Activated T-helper 17 cell treated with anti-CD3 and anti-CD28 coated beads, Interleukin-2, amount 50 U/mL, for 72 hours (primary cell): ENCODE results near the gene CALML4. TPM values are rescaled to one million over a fixed set of nuclear protein-coding genes. Genes with fewer than 3 reads are reported as not detected.
A peak's percentile ranks its signal among the peaks of the same experiment; 100 is the strongest.
"Not testable (repeated sequence)": the region's sequence is repeated elsewhere in the genome, so short reads cannot be mapped to it uniquely, and the experiment has no call there.

Experiments
- ATAC-seq: fragments of 150-1000 bp; cut with Tn5 transposase; replicated peaks from 2 replicates; pipeline ENCODE4 v1.10.0; 2021; ENCODE audit warnings: mild to moderate bottlenecking, moderate library complexity
- H3K27ac Mint-ChIP-seq: one replicate; pipeline ENCODE4 v1.8.0; 2022; ENCODE audit warnings: mixed read lengths
- H3K27me3 Mint-ChIP-seq: one replicate; pipeline ENCODE4 v1.8.0; 2022; ENCODE audit warnings: mixed read lengths
- H3K36me3 Mint-ChIP-seq: one replicate; pipeline ENCODE4 v1.8.0; 2022; ENCODE audit warnings: low read depth, mild to moderate bottlenecking, mixed read lengths
- H3K4me1 Mint-ChIP-seq: one replicate; pipeline ENCODE4 v1.8.0; 2022; ENCODE audit warnings: mixed read lengths
- H3K4me3 Mint-ChIP-seq: one replicate; pipeline ENCODE4 v1.8.0; 2022; ENCODE audit warnings: mild to moderate bottlenecking, mixed read lengths
- H3K9me3 Mint-ChIP-seq: one replicate; pipeline ENCODE4 v1.8.0; 2022; ENCODE audit warnings: mixed read lengths
- total RNA-seq, 2 donors: library from RNA; stranded (reverse); gene quantifications; one replicate each; pipeline ENCODE4 v1.2.3, GENCODE V29; 2022

Gene CALML4
- total RNA-seq, 2 donors from 2014 or later = 8.0 to 12.5 TPM

DNA sequence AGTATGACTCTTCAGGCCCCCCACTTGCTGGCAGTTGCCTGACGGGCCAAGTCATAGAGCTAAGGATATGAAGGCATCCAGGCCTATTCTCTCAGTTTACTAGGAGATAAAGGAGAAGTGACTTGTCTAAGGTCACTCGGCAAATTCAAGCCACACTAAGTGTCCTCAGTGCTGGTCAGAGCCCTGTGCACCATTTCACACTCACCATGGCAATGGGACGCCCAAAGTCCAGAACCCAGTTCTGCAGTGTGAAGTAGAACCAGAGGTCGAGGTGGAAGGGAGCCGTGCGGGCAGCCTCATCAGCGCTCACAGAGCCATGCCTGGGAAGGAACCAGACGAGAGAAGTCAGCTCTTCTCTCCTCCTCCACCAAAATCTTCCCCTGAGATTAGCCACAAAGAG lies 13.2 kb upstream of the CALML4 start:
- Mint-ChIP-seq H3K27me3 (no peaks in the 10 kb centered on the region), H3K4me1 (peaks cover 3% of the 10 kb centered on the region), H3K27ac (no peak overlapping the region), H3K9me3 (no peaks in the 10 kb centered on the region), H3K36me3 (peaks cover 27% of the 10 kb centered on the region), H3K4me3 (no peak overlapping the region)
- ATAC-seq = no peak

DNA sequence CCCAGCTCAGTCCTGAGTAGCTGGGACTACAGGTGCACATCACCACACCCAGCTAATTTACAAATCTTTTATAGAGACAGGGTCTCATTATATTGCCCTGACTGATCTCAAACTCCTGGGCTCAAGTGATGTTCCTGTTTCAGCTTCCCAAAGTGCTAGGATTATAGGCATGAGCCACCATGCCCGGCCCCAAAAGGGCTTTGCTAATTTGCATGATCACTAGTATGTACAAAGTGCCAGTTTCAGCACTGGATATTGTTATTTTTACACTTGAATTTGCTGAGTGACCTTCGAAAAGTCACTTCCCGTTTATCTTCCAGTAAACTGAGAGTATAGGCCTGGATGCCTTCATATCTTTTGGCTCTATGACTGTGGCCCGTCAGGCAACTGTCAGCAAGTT lies 12.2 kb upstream of the CALML4 start:
- Mint-ChIP-seq H3K4me1 (peaks cover 3% of the 10 kb centered on the region), H3K4me3 (no peak overlapping the region), H3K27me3 (no peaks in the 10 kb centered on the region), H3K27ac (no peak overlapping the region), H3K9me3 (no peaks in the 10 kb centered on the region), H3K36me3 (peaks cover 27% of the 10 kb centered on the region)
- no peak for ATAC-seq

DNA sequence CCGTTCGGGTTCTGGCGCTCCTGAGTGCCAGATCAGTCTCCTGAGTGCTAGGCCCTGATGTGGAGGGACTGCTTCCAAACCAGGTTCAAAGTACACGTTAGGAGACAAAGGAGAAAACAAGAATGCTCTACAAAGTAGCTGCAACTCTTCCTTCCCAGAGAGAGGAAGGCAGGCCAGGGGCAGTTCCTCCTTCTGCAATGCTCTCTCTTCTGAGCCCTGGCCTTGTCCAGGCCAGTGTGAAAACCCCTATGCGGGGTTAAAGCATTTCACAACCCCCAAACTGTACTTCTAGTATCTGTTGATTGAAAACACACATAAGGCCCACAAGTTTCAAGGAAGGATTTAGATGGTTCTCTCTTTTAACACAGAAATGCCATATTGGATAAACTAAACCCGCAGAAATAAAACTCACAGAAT lies 9.7 kb upstream of the CALML4 start:
- H3K4me1 Mint-ChIP-seq = peaks cover 4% of the 10 kb centered on the region
- no peak overlapping the region for H3K27ac Mint-ChIP-seq
- no peaks in the 10 kb centered on the region for H3K9me3 Mint-ChIP-seq
- H3K4me3 Mint-ChIP-seq = no peak overlapping the region
- H3K36me3 Mint-ChIP-seq = peaks cover 27% of the 10 kb centered on the region
- no peaks in the 10 kb centered on the region for H3K27me3 Mint-ChIP-seq
- ATAC-seq = no peak

DNA sequence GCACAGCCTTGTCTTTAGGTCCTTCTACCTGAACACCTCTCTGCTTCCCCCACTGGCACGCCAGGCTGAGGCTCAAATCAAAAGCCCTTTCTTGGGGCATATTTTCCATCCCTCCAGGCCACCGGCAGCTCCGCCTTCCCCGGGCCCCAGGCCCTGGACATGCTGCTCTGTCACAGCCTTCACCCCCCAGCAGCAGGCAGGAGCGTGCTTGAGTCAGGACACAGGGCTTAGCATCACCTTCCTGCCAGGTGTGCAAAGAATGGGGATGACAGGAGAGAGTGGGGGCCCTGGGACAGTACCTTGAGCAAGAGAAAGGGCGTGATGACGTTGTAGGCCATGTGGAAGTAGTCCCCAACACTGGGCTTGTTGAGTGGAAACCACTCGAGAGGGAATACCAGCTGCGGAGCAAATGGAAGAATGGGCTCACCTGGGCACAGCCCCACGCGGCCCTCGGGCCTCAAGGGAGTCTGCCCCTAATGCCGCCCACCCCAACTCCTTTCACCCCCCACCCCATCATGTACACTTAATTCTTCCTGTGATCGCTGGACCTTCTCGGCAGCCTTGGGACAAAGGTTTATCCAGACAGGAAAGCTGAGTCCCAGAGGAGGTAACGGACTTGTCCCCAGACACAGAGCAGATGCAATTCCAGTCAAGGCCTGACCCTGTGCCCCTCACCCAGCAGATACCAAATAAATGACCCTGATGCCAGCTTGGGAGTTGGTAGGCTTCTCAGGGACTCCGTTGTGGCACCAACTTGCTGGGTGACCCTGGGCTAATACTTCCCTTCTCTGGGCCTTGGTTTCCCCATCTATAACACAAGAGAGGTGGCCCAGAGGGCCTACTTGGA lies 9.1 kb upstream of the CALML4 start:
- Mint-ChIP-seq H3K27me3 (no peaks in the 10 kb centered on the region), H3K9me3 (no peaks in the 10 kb centered on the region), H3K4me1 (peaks cover 8% of the 10 kb centered on the region), H3K36me3 (peaks cover 27% of the 10 kb centered on the region), H3K4me3 (no peak overlapping the region), H3K27ac (no peak overlapping the region)
- ATAC-seq = no peak

DNA sequence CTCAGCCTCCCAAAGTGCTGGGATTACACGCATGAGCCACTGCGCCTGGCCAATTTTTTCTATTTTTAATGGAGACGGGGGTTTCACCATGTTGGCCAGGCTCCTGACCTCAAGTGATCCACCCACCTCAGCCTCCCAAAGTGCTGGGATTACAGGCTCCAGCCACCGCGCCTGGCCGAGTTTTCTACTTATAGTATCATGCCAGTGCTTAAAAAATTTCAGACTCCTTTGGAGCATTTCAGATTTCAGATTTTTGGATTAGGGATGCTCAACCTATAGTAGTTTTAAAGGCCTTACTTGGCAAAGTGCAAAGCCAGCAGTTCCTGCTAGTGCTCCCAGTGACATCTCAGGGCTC lies 8.3 kb upstream of the CALML4 start:
- ATAC-seq, H3K4me3 Mint-ChIP-seq, H3K4me1 Mint-ChIP-seq, H3K27me3 Mint-ChIP-seq, H3K9me3 Mint-ChIP-seq, H3K27ac Mint-ChIP-seq: not testable (repeated sequence)
- peaks cover 22% of the 10 kb centered on the region for H3K36me3 Mint-ChIP-seq

DNA sequence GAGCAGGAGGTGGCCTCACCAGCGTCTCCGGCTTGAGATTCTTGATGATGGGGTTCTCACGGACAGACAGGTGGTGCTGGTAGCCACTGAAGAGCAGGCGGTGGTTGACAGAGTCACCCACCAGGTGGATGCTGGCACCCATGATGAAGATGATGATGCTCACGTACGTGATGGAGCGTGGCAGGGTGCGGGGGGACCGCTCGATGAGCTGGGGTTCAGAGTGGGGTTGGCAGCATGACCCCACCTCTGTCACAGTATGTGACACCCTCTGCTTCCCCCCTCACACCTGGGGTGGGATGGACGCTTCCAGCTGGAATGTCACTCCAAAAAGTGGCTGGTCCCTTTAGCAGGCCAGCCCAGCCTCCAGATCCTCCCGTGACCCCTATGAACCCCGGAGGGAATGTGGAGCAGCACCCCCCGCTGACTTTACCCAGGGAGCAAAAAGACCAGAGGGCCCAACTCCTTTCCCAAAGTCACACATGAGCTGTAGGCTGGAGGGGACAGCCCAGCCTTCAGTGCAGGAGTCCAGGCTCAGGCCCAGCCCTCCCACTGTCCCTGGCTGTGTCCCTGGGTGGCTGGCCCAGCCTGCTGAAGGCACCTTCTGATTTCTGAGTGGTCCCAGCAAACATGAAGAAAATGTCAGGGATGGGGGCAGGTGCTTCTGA lies 6.7 kb upstream of the CALML4 start:
- no peaks in the 10 kb centered on the region for H3K9me3 Mint-ChIP-seq
- no peak for ATAC-seq
- no peak overlapping the region for H3K4me3 Mint-ChIP-seq
- H3K27ac Mint-ChIP-seq = no peak overlapping the region
- no peaks in the 10 kb centered on the region for H3K27me3 Mint-ChIP-seq
- H3K4me1 Mint-ChIP-seq = peaks cover 5% of the 10 kb centered on the region
- peaks cover 8% of the 10 kb centered on the region for H3K36me3 Mint-ChIP-seq

DNA sequence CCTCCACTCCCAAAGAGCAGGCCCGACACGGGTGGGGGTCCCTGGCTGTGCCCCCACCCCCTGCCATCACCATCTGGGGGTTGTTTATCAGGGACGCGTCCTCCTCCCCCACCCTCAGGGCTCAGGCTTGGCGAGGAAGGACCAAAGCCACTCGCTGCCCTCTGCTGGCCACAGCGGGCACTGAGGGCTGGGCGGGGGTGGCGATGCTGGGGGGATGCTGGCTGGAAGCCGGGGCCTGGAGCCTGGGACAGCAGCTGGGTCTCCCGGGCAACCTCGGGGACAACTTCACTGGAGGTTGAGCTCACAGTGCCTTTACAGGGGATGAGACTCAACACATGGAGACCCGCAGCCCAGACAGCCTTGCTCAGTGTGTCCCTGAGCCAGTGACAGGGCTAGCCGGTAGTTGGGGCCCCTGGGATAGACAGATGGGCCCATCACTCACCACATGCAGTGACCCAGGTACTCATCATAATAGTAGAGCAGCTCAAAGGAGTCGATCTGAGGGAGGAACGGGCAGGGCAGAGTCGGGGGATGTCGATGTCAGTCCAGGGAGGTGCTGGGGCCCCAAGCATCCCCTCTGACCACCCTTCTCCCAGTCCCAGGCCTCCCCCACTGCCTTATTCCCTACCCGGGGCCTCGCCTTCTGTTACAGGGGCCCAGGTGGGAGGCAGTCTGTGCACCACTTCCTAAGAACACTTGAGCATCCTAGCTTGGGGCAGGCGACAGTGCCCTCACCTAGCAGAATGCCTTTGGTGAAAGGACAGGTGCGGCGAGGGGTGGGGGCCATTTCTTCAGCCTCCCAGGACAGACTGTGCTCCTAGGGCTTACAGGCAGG lies 5.9 kb upstream of the CALML4 start:
- Mint-ChIP-seq H3K27me3 (no peaks in the 10 kb centered on the region), H3K27ac (no peak overlapping the region), H3K9me3 (no peaks in the 10 kb centered on the region), H3K4me1 (peaks cover 5% of the 10 kb centered on the region), H3K36me3 (peaks cover under 1% of the 10 kb centered on the region), H3K4me3 (no peak overlapping the region)
- peak; percentile 41 for ATAC-seq

DNA sequence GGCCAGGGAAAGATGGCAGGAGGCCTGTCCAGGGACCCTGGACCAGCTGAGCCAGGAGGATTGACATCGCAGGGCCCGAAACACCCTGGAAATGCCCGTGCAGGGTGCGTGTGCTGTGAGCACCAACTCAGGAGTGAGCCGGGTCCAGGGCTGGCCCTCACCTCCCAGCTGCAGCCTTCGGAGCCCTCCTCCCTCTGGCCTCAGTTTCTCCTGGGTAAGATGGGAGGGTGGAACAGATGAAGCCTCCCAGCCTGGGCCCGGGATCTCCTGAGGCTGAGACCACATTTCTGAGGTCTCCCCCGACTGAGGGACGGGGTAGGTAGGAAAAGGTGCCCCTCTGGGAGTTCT lies 5.3 kb upstream of the CALML4 start:
- H3K4me1 Mint-ChIP-seq = peaks cover 5% of the 10 kb centered on the region
- no peaks in the 10 kb centered on the region for H3K9me3 Mint-ChIP-seq
- no peak for ATAC-seq
- H3K27ac Mint-ChIP-seq = no peak overlapping the region
- no peaks in the 10 kb centered on the region for H3K36me3 Mint-ChIP-seq
- no peaks in the 10 kb centered on the region for H3K27me3 Mint-ChIP-seq
- no peak overlapping the region for H3K4me3 Mint-ChIP-seq

DNA sequence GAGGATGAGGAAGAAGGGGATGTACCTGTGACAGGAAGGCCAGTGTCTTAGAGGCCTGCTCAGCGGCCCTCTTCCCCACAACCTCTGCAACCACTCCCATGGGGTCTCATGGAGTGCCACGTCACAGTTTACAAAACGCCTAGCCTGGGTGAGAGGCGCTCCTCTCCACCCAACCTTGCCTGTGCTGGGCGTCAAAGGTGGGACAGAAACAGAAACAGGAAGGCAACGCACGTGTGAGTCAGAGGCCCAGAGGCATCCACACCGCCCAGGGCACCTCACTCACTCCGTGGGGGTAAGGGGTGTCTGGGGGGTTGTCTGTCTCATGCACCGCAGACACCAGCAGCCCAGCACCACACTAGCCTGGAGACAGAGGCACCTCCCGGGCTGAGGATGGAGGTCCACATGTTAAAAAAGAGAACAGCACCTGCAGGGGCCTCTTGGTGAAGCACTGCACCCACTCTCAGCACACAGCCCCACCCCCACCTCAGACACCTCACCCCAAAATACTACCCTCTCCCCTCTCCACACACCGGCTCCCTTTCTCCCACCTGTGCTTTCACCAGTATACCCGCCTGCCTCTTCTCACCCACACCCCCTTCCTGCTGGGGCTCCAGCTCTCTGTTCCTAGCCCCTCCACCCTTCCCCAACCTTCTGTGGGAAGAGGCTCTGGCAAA lies 4.7 kb upstream of the CALML4 start:
- Mint-ChIP-seq H3K27ac (peak overlapping the region; percentile 67), H3K9me3 (no peaks in the 10 kb centered on the region), H3K36me3 (no peaks in the 10 kb centered on the region), H3K4me3 (peak overlapping the region; percentile 45), H3K4me1 (peaks cover 5% of the 10 kb centered on the region), H3K27me3 (no peaks in the 10 kb centered on the region)
- ATAC-seq = peak; percentile 75

DNA sequence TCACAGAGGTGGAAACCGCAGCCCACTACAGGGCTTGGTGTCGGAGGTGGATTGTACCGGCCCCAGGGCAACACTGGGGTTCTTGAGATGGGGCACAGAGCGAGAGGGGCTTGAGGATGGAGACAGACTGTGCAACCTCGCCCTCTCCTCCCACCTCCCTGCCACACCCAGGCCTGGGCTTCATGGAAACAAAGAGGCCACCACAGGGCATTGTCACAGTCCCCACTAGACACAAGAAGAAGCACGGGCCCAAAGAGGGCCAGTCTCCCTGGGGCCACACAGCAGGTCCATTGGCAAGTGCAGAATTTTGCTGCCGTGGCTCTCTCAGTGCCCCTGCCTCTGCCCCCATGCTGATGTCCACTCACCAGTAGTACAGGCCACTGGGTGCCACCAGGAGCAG lies 4.1 kb upstream of the CALML4 start:
- no peak for ATAC-seq
- peak overlapping the region; percentile 45 for H3K4me3 Mint-ChIP-seq
- no peaks in the 10 kb centered on the region for H3K9me3 Mint-ChIP-seq

DNA sequence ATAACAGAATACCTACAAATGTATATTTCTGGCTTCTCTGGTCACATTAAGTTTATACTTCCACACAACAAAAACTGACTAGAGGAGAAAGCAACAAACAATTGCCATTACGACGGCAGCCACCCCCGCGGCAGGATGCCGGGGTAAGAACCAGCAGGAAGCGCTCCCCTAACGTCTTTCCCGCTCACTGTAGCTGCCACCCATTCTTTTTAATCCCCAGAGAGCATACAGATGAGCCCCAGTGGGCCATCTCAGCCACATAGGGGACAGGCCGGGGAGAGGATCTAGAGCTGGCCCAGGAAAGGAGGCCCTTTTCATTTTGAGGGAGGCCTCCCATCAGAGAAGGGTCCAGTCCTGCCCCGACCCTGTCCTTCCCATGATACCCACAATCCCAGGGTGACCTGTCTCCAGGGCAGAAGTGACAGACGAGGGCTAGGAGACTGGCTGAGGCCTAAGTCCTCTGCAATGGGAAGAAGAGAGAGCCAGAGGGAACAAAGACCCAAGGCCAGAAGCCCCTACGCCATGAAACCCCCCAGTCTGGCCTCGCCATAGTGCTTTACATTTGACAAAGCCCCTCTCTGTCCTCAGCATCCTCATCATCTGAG lies 3.6 kb upstream of the CALML4 start:
- ATAC-seq = no peak
- Mint-ChIP-seq H3K27ac (peak overlapping the region; percentile 75), H3K36me3 (no peaks in the 10 kb centered on the region), H3K4me3 (peak overlapping the region; percentile 42), H3K4me1 (peaks cover 5% of the 10 kb centered on the region), H3K27me3 (no peaks in the 10 kb centered on the region), H3K9me3 (no peaks in the 10 kb centered on the region)

More for the DNA sequence above, 4.1 kb upstream of the CALML4 start:
- Mint-ChIP-seq H3K27ac (peak overlapping the region; percentile 75), H3K36me3 (no peaks in the 10 kb centered on the region), H3K27me3 (no peaks in the 10 kb centered on the region), H3K4me1 (peaks cover 5% of the 10 kb centered on the region)

DNA sequence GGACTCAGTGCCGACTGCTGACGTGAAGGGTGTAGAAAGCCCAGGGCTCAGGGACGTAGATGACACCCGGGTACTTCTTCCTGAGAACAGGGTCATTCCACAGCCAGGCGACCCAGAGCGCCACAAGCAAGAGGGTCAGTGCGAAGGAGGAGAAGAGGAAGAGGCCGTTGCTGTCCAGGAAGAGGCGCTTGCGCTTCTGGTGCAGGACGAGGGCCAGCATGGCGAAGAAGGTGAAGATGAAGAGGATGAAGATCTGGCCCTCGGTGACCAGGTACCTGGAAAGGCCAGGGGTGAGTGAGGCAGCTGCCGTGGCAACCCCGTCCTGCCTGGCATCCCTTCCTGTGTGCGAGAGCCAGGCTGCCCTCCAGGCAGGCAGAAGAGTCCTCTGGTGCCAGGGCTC lies 3.0 kb upstream of the CALML4 start:
- peaks cover 5% of the 10 kb centered on the region for H3K4me1 Mint-ChIP-seq
- H3K9me3 Mint-ChIP-seq = no peaks in the 10 kb centered on the region
- H3K4me3 Mint-ChIP-seq = peak overlapping the region; percentile 42
- peak overlapping the region; percentile 75 for H3K27ac Mint-ChIP-seq
- ATAC-seq = no peak
- no peaks in the 10 kb centered on the region for H3K27me3 Mint-ChIP-seq
- H3K36me3 Mint-ChIP-seq = no peaks in the 10 kb centered on the region

DNA sequence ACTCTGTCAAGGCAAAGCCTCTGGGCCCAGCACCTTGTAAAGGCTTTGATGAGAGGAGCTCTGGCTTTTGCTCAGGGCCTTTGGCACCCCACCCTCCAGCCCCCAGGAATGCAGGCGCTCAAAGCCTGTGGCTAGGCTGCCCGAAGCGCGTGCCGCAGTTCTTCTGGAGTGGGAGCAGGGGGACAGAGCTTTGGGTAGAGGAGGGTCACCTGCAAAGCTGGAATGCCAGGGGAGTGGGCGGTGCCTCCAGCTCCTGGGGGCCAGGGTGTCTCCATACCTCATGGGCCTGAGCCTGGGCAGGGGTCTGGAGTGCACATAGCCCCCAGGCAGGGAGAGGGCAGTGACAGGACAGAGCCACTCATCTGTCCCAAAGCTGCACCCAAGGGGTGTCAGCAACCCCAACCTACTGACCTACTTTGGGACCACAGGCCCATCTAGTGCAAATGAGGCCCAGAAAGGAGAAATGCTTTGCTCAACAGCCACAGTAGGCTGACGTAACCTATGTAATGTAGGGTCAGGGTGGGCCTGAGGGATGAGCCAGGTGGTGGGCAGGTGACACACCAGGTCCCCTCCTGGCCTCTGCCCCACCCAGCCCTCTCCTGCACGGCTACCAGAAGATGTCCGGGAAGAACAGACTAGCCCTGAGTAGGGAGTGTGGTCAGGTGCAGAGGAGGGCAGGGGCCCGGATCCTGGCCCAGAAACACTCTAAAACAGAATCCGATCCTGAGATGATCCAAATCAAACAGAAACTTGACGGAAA lies 2.2 kb upstream of the CALML4 start:
- Mint-ChIP-seq H3K4me1 (peaks cover 5% of the 10 kb centered on the region), H3K27ac (no peak overlapping the region)

More for the DNA sequence above, 2.2 kb upstream of the CALML4 start:
- H3K36me3 Mint-ChIP-seq = no peaks in the 10 kb centered on the region
- ATAC-seq = no peak
- no peaks in the 10 kb centered on the region for H3K27me3 Mint-ChIP-seq
- H3K9me3 Mint-ChIP-seq = no peaks in the 10 kb centered on the region
- no peak overlapping the region for H3K4me3 Mint-ChIP-seq
